GM12891 (cell line): ENCODE measurements around the gene MEFV.

Experiments
- PAX5 ChIP-seq: IDR thresholded peaks from 2 replicates; pipeline ENCODE4 v1.6.1; 2011; ENCODE audit warnings: low read length, moderate library complexity, mild to moderate bottlenecking; ENCODE audit not compliant: insufficient read depth, severe bottlenecking
- POLR2A ChIP-seq: IDR thresholded peaks from 2 replicates; pipeline ENCODE4 v1.6.1; 2011; ENCODE audit warnings: low read depth, low read length, control low read depth
- POLR2AphosphoS5 ChIP-seq: IDR thresholded peaks from 2 replicates; pipeline ENCODE4 v1.6.1; 2011; ENCODE audit warnings: low read depth, low read length, control low read depth
- TAF1 ChIP-seq: IDR thresholded peaks from 2 replicates; pipeline ENCODE4 v1.6.1; 2011; ENCODE audit warnings: low read depth, low read length, control low read depth

DNA sequence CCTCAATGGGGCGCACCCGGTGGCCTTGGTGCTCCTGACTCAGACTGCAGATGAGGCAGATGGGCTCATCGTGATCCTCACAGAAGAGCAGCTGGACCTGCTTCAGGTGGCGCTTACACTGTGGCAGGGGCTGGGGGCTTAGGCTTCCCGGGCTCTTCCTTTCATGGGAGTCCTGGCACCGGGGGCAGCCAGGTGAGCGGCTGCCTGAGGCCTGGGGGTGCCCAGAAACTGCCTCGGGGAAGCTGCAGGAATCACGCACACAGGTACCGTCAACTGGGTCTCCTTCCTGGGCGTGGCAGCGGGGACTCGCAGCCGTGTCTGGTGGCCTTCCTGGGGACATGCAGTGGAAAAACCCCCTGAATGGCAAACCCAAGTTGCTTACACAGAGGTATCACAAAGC is 7.0 kb downstream of the MEFV start:
- TF ChIP-seq POLR2AphosphoS5 (no peak), POLR2A (no peak), TAF1 (no peak), PAX5 (no peak)
